IPS-15b (cell line): ENCODE data around the gene NUP62.

Source experiments
- H3K27me3 ChIP-seq: one replicate; pipeline ENCODE4 v1.6.1; 2013; ENCODE audit warnings: low read length; ENCODE audit not compliant: control insufficient read depth, insufficient read depth
- H3K36me3 ChIP-seq: one replicate; pipeline ENCODE4 v1.6.1; 2013; ENCODE audit warnings: low read length; ENCODE audit not compliant: control insufficient read depth, insufficient read depth
- H3K4me1 ChIP-seq: one replicate; pipeline ENCODE4 v1.6.1; 2013; ENCODE audit warnings: mild to moderate bottlenecking, low read length; ENCODE audit not compliant: control insufficient read depth, insufficient read depth
- H3K4me3 ChIP-seq: one replicate; pipeline ENCODE4 v1.5.1; 2013; ENCODE audit warnings: low read depth, low read length
- H3K9ac ChIP-seq: one replicate; pipeline ENCODE4 v1.6.1; 2013; ENCODE audit warnings: low read depth, mild to moderate bottlenecking, low read length
- H3K9me3 ChIP-seq: one replicate; pipeline ENCODE4 v1.6.1; 2013; ENCODE audit warnings: mild to moderate bottlenecking, low read length; ENCODE audit not compliant: control insufficient read depth, insufficient read depth

The NUP62 gene

GRCh38 chr19:49881672-49882394 lies 47.5 kb downstream of the NUP62 start:
- no peaks in the 10 kb centered on the region for H3K27me3 ChIP-seq
- H3K9me3 ChIP-seq, result no peaks in the 10 kb centered on the region
- H3K4me1 ChIP-seq, result no peaks in the 10 kb centered on the region
- H3K4me3 ChIP-seq, result no peak overlapping the region
- no peak overlapping the region for H3K9ac ChIP-seq
- peaks cover 56% of the 10 kb centered on the region for H3K36me3 ChIP-seq

GRCh38 chr19:49881186-49881585 lies 48.1 kb downstream of the NUP62 start:
- Histone ChIP-seq H3K4me1 (no peaks in the 10 kb centered on the region), H3K36me3 (peaks cover 56% of the 10 kb centered on the region)

GRCh38 chr19:49880162-49880869 lies 49.0 kb downstream of the NUP62 start:
- Histone ChIP-seq H3K9ac (no peak overlapping the region), H3K27me3 (no peaks in the 10 kb centered on the region), H3K4me1 (peaks cover 4% of the 10 kb centered on the region), H3K4me3 (no peak overlapping the region), H3K9me3 (no peaks in the 10 kb centered on the region), H3K36me3 (peaks cover 56% of the 10 kb centered on the region)

More at GRCh38 chr19:49881186-49881585, 48.1 kb downstream of the NUP62 start:
- H3K9ac ChIP-seq, result no peak overlapping the region
- no peaks in the 10 kb centered on the region for H3K27me3 ChIP-seq
- H3K9me3 ChIP-seq, result no peaks in the 10 kb centered on the region
- H3K4me3 ChIP-seq, result no peak overlapping the region

- peaks cover 51% of the 10 kb centered on the region for H3K36me3 ChIP-seq
- H3K9ac ChIP-seq, result no peak overlapping the region
- no peaks in the 10 kb centered on the region for H3K9me3 ChIP-seq
- no peaks in the 10 kb centered on the region for H3K27me3 ChIP-seq
- H3K4me3 ChIP-seq, result peak overlapping the region; percentile 99
- peaks cover 5% of the 10 kb centered on the region for H3K4me1 ChIP-seq
Measured at GRCh38 chr19:49879243-49879963, 49.9 kb downstream of the NUP62 start.

GRCh38 chr19:49878744-49879070 lies 50.6 kb downstream of the NUP62 start:
- Histone ChIP-seq H3K9ac (peak overlapping the region; percentile 9), H3K4me3 (peak overlapping the region; percentile 99), H3K36me3 (peaks cover 44% of the 10 kb centered on the region), H3K4me1 (peaks cover 5% of the 10 kb centered on the region), H3K27me3 (no peaks in the 10 kb centered on the region), H3K9me3 (no peaks in the 10 kb centered on the region)

- Histone ChIP-seq H3K27me3 (no peaks in the 10 kb centered on the region), H3K36me3 (peaks cover 38% of the 10 kb centered on the region), H3K4me3 (peak overlapping the region; percentile 99), H3K9ac (peak overlapping the region; percentile 85), H3K9me3 (no peaks in the 10 kb centered on the region), H3K4me1 (peaks cover 5% of the 10 kb centered on the region)
Measured at GRCh38 chr19:49877879-49878743, 51.2 kb downstream of the NUP62 start.

- Histone ChIP-seq H3K9ac (peak within 1 kb of the TSS; percentile 100), H3K9me3 (no peaks in the 10 kb centered on the region), H3K27me3 (no peaks in the 10 kb centered on the region), H3K4me3 (peak within 1 kb of the TSS; percentile 99), H3K36me3 (peaks cover 29% of the 10 kb centered on the region), H3K4me1 (peaks cover 5% of the 10 kb centered on the region)
Measured at GRCh38 chr19:49877020-49877878, 52.1 kb downstream of the NUP62 start, which contains the start of the genes AKT1S1 and TBC1D17. Gene AKT1S1 (minus strand): TSS chr19:49877355. CDS start chr19:49873295, 4,060 bp downstream. Gene TBC1D17 (plus strand): TSS chr19:49877702. CDS start chr19:49877724, 22 bp downstream.

- peak overlapping the region; percentile 100 for H3K9ac ChIP-seq
- peaks cover 5% of the 10 kb centered on the region for H3K4me1 ChIP-seq
- H3K27me3 ChIP-seq, result no peaks in the 10 kb centered on the region
- no peaks in the 10 kb centered on the region for H3K9me3 ChIP-seq
- peak overlapping the region; percentile 99 for H3K4me3 ChIP-seq
- peaks cover 23% of the 10 kb centered on the region for H3K36me3 ChIP-seq
Measured at GRCh38 chr19:49876422-49877019, 52.8 kb downstream of the NUP62 start.

GRCh38 chr19:49875857-49876421 lies 53.4 kb downstream of the NUP62 start:
- no peaks in the 10 kb centered on the region for H3K27me3 ChIP-seq
- peaks cover 17% of the 10 kb centered on the region for H3K36me3 ChIP-seq
- H3K9ac ChIP-seq, result peak overlapping the region; percentile 100
- H3K4me3 ChIP-seq, result peak overlapping the region; percentile 99
- H3K4me1 ChIP-seq, result peaks cover 5% of the 10 kb centered on the region
- H3K9me3 ChIP-seq, result no peaks in the 10 kb centered on the region

GRCh38 chr19:49875177-49875576 lies 54.1 kb downstream of the NUP62 start:
- Histone ChIP-seq H3K9me3 (no peaks in the 10 kb centered on the region), H3K9ac (peak overlapping the region; percentile 100), H3K36me3 (peaks cover 10% of the 10 kb centered on the region), H3K4me1 (peaks cover 5% of the 10 kb centered on the region), H3K4me3 (peak overlapping the region; percentile 99), H3K27me3 (no peaks in the 10 kb centered on the region)
